Calu3 (cell line): Measurements from ENCODE around the gene SLC6A6. TPM values are rescaled to one million over a fixed set of nuclear protein-coding genes. Genes with fewer than 3 reads are reported as not detected.

Experiments
- BruUV-seq: library from RNA; stranded (reverse); fragments of 400-500 nt; replicated peaks from 2 replicates; lab custom pipeline; 2021; lab: Mats Ljungman, UMichigan
- CTCF ChIA-PET: fragments of 300-600 bp; sonication (Branson Sonifier 250); formaldehyde crosslinking; loops from one replicate; lab custom pipeline; 2022; ENCODE audit warnings: antibody characterized with exemption; lab: Charles Lee
- DNase-seq: peaks from one replicate; pipeline ENCODE4 v3.0.0; 2022
- H3K27ac Mint-ChIP-seq: one replicate; pipeline ENCODE4 v1.8.0; 2022; ENCODE audit warnings: mixed read lengths; ENCODE audit not compliant: unreplicated experiment
- H3K27me3 Mint-ChIP-seq: one replicate; pipeline ENCODE4 v1.8.0; 2022; ENCODE audit warnings: mixed read lengths; ENCODE audit not compliant: unreplicated experiment
- H3K36me3 Mint-ChIP-seq: one replicate; pipeline ENCODE4 v1.8.0; 2022; ENCODE audit warnings: mild to moderate bottlenecking, moderate library complexity, mixed read lengths; ENCODE audit not compliant: insufficient read depth, unreplicated experiment
- H3K4me1 Mint-ChIP-seq: one replicate; pipeline ENCODE4 v1.8.0; 2022; ENCODE audit warnings: mild to moderate bottlenecking, low read depth, mixed read lengths; ENCODE audit not compliant: unreplicated experiment
- H3K4me3 Mint-ChIP-seq: one replicate; pipeline ENCODE4 v1.8.0; 2022; ENCODE audit warnings: mild to moderate bottlenecking, low read depth, moderate library complexity, mixed read lengths; ENCODE audit not compliant: unreplicated experiment
- H3K9me3 Mint-ChIP-seq: one replicate; pipeline ENCODE4 v1.8.0; 2022; ENCODE audit warnings: low read depth, mixed read lengths; ENCODE audit not compliant: unreplicated experiment
- intact Hi-C: fragments of 100-400 bp; cut with micrococcal nuclease; formaldehyde crosslinking; loops from one replicate; pipeline ENCODE4 v1.10.0; 2022; ENCODE audit not compliant: unreplicated experiment
- total RNA-seq: library from RNA; stranded (reverse); gene quantifications from 2 replicates; pipeline ENCODE4 v1.2.3, GENCODE V29; 2022
- TF ChIP-seq, protein P1 (sequence below): fragments of 200-600 bp; IDR thresholded peaks from one replicate; pipeline ENCODE4 v1.8.0; 2022; ENCODE audit warnings: antibody characterized with exemption; ENCODE audit not compliant: unreplicated experiment

SLC6A6 gene
- total RNA-seq, 1 experiment from 2014 or later: 46.3 TPM

GRCh38 chr3:14450922-14451606 lies 48.7 kb downstream of the SLC6A6 start:
- peaks cover 51% of the 10 kb centered on the region for H3K4me1 Mint-ChIP-seq
- intact Hi-C loops: no loop called here
- DNase-seq: no peak
- H3K36me3 Mint-ChIP-seq: peaks cover 58% of the 10 kb centered on the region
- no peaks in the 10 kb centered on the region for H3K9me3 Mint-ChIP-seq
- no peak overlapping the region for H3K4me3 Mint-ChIP-seq
- no TSS peak for BruUV-seq
- CTCF ChIA-PET: no interaction called here
- no peak overlapping the region for H3K27ac Mint-ChIP-seq
- TF ChIP-seq, protein P1, sequence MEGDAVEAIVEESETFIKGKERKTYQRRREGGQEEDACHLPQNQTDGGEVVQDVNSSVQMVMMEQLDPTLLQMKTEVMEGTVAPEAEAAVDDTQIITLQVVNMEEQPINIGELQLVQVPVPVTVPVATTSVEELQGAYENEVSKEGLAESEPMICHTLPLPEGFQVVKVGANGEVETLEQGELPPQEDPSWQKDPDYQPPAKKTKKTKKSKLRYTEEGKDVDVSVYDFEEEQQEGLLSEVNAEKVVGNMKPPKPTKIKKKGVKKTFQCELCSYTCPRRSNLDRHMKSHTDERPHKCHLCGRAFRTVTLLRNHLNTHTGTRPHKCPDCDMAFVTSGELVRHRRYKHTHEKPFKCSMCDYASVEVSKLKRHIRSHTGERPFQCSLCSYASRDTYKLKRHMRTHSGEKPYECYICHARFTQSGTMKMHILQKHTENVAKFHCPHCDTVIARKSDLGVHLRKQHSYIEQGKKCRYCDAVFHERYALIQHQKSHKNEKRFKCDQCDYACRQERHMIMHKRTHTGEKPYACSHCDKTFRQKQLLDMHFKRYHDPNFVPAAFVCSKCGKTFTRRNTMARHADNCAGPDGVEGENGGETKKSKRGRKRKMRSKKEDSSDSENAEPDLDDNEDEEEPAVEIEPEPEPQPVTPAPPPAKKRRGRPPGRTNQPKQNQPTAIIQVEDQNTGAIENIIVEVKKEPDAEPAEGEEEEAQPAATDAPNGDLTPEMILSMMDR: no peak
- no peaks in the 10 kb centered on the region for H3K27me3 Mint-ChIP-seq

DNA sequence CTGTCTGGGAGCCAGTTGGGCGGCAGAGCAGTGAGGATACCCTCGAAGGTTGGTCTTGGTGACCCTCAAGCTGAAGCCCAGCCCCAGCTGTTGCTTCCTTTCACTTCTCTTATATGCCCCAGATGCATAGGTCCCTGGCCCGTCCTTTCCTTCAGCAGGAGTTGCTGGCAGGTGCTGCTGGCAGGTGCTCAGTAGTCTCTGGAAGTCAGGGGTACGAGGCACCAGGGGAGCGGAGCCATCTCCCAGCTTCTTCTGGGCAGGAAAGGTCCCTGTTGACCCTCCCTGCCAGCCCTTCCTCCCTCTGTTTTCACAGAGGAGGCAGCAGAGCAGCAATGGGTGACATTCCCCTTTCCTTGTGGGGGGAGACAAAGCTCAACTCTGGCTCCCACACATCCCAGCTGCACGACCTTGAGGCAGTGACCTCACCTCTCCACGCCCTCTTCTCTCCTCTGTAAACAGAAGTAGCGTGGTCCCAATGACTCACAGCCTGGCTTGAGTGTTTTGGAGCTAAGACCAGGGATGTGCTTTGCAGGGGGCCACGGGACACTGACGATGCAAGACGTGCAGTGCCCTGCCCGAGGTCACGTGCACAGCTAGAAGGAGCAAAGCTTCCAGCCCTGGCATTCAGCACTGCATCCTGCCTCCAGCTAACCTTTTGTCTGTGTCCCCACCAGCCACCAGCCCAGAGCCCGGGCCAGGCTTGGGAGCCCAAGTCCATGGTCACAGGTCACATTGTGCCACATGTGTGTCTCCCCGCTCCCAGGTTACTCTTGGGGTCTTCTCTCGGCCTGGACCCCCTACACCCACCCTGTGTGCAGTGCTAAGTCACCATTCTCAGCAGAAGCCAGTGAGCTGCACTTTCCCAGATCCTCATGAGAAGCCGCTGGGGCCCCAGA lies 49.7 kb downstream of the SLC6A6 start:
- peaks cover 51% of the 10 kb centered on the region for H3K4me1 Mint-ChIP-seq
- CTCF ChIA-PET: interaction anchor here (0.6 to 1.5 kb wide), 6 partner anchors 13 to 42 kb away, joined by 3 to 5 read pairs (median 4); no protein-coding TSS in a partner anchor
- no peaks in the 10 kb centered on the region for H3K9me3 Mint-ChIP-seq
- H3K4me3 Mint-ChIP-seq: peak overlapping the region; percentile 36
- BruUV-seq: no TSS peak
- TF ChIP-seq, protein P1: no peak
- intact Hi-C loops: loop anchor here (2.0 kb wide), 1 partner anchor 13 kb away; no protein-coding TSS in a partner anchor
- H3K27ac Mint-ChIP-seq: peak overlapping the region; percentile 80
- peaks cover 53% of the 10 kb centered on the region for H3K36me3 Mint-ChIP-seq
- H3K27me3 Mint-ChIP-seq: no peaks in the 10 kb centered on the region
- DNase-seq: no peak

GRCh38 chr3:14452740-14453710 lies 50.6 kb downstream of the SLC6A6 start:
- intact Hi-C loops: loop anchor here (2.0 kb wide), 1 partner anchor 14 kb away; no protein-coding TSS in a partner anchor
- Mint-ChIP-seq H3K4me3 (peak overlapping the region; percentile 36), H3K36me3 (peaks cover 57% of the 10 kb centered on the region), H3K9me3 (no peaks in the 10 kb centered on the region), H3K27me3 (no peaks in the 10 kb centered on the region), H3K4me1 (peaks cover 56% of the 10 kb centered on the region), H3K27ac (peak overlapping the region; percentile 80)
- CTCF ChIA-PET: interaction anchor here (0.6 to 1.5 kb wide), 7 partner anchors 13 to 43 kb away, joined by 3 to 5 read pairs (median 4); no protein-coding TSS in a partner anchor
- BruUV-seq: no TSS peak
- TF ChIP-seq, protein P1: no peak
- DNase-seq: peak; percentile 81
